Urothelium cell line (cell line): ENCODE data around the gene PKHD1.

ENCODE experiments used
- DNase-seq: peaks from one replicate; pipeline ENCODE4 v3.0.0; 2011; ENCODE audit warnings: low spot score, mixed read lengths
- FAIRE-seq: peaks from 2 replicates; lab custom pipeline; 2011; peaks lifted over from hg19 to GRCh38; lab: Jason Lieb, UNC

PKHD1 gene

DNA sequence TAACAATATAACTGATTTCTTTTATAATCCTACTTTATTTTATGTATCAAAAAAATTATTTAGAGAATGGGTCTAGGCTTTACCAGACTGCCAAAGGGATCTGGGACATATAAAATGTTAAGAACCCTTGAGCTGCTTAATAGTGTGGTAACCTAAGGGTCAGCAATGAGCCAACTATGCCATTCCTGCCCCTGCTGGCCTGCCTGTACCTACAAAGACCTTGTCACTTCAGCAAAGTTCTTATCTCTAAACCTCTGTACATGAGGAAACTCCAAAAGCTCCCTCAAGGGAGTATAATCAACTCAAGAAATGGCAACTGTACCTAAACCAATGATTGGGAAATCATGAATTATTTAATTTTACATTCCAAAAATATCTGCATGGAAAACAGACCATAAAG is 266.9 kb downstream of the PKHD1 start:
- DNase-seq = no peak
- FAIRE-seq = no peak

DNA sequence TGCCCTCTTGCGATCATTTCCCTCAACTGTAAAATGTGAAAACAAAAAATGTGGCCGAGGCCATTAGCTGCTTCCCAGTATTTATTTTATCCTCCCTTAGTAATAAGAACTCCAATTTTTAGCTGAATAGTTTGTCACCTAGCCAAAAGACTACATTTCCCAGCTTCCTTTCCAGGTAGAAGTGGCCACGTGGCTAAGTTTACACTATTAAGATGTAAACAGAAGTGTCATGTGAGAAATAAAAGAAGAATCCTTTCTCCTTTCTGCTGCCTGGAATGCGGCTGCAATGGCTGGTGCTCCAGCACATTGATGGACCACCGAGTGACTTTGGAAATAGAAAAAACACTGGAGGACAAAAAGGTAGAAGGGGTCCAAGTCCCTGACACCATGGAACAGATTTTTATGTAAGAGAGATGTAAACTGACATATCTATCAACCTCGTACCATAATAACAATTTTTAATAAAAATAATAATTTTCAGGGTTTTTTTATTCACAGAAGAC is 268.8 kb downstream of the PKHD1 start:
- FAIRE-seq = no peak
- DNase-seq = no peak

GRCh38 chr6:51817832-51818231 is 269.6 kb downstream of the PKHD1 start:
- DNase-seq = no peak
- FAIRE-seq = no peak

- FAIRE-seq (peak; percentile 48), DNase-seq (no peak)
Measured at GRCh38 chr6:51814418-51814817, 273.0 kb downstream of the PKHD1 start.

DNA sequence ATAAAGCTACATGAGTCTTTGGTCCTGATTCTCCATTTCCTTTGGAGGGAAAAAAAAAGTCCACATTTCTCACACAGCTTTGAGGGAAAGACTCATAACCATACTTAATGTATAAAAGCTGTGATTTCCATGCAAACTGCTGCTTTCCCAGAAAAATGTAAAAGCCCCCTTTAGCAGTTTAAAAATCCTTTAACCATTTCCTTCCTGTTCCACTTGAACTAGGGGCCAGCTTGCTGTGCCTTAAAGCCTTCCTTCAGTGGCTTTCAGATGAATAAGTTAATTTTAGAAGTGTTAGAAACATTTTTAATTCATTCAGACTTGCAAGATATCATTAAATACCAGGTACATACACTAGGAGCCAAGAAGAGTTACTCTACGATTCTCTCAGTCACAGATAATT is 273.5 kb downstream of the PKHD1 start:
- no peak for FAIRE-seq
- no peak for DNase-seq

GRCh38 chr6:51812231-51812630 is 275.2 kb downstream of the PKHD1 start:
- FAIRE-seq (no peak), DNase-seq (no peak)

DNA sequence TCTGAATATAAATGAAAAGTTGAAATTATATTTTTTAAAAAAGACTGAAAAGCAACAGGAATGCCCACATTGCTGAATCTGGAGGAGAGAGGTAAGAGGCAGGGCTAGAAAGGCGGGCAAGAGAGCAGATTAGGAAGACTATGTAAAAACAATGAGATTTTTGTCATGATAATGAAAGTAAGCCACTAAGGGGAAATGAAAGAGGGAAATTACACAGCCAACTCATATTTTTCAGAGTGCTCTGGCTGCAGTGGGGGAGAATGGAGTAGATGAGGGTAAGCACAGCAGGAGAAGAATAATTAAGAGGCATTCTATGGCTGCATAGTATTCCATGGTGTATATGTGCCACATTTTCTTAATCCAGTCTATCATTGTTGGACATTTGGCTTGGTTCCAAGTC is 281.9 kb downstream of the PKHD1 start:
- FAIRE-seq (no peak), DNase-seq (no peak)

GRCh38 chr6:51800603-51801002 is 286.8 kb downstream of the PKHD1 start:
- no peak for FAIRE-seq

GRCh38 chr6:51793393-51793792 is 294.0 kb downstream of the PKHD1 start:
- FAIRE-seq (no peak), DNase-seq (no peak)

More at GRCh38 chr6:51800603-51801002, 286.8 kb downstream of the PKHD1 start:
- DNase-seq = no peak

GRCh38 chr6:51792273-51793030 is 295.0 kb downstream of the PKHD1 start:
- DNase-seq = no peak
- no peak for FAIRE-seq

DNA sequence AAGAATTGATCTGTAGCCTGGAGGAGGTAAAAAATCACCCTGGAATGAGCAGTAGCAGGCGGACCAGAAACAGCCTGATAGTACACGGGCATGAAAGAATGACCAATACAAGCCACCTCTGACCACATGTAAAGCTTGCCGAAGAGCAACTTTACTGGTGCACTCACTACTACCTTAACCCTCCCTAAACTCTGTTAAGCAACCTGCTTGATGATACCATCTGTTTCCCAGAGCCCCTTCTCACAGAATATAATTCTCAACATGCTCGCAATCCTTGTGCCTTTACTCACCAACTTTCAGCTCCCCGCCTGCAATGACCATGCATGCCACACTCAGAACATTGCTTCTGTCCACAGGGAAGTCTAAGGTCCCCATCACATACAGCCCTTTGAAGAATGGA is 296.5 kb downstream of the PKHD1 start:
- DNase-seq (no peak), FAIRE-seq (no peak)

DNA sequence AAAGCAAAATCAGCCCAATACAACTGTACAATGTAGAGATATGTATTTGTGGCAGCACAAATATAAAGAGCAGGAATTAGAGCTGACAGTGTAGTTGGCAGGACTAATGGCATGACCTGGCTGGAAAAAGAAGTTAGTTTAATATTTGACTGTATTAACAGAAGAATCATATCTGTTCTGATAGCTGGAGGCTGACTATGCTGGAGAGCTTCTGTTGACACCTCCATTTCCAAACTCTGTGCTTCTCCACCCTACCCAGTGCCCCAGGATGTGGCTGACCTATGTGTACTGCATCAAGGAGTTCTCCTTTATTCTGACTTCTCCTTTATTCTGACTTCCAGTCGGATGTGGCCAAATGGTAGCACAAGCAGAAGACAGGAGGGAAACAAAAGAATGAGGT is 299.3 kb downstream of the PKHD1 start:
- DNase-seq = no peak
- FAIRE-seq = no peak

GRCh38 chr6:51778666-51779065 is 308.7 kb downstream of the PKHD1 start:
- no peak for DNase-seq
- FAIRE-seq = no peak

DNA sequence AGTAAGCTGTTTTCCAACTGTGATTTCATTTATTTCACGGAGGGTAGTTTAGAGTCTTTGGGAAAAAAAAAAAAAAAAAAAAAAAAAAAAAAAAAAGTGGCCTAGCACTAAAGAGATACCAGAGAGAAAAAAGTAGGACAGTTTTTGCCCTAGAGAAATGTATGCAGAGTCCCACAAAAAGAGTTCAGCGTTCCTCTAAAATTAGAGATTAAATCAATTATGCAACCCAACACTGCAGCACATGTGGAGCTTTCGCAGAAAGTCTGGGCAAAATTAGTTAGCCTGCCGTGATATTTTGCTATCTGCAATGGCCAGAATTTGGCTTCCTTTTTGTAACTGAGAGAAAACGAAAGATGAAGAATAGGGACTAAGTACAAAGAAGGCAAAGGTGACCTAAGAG is 309.8 kb downstream of the PKHD1 start:
- FAIRE-seq = no peak
- no peak for DNase-seq

DNA sequence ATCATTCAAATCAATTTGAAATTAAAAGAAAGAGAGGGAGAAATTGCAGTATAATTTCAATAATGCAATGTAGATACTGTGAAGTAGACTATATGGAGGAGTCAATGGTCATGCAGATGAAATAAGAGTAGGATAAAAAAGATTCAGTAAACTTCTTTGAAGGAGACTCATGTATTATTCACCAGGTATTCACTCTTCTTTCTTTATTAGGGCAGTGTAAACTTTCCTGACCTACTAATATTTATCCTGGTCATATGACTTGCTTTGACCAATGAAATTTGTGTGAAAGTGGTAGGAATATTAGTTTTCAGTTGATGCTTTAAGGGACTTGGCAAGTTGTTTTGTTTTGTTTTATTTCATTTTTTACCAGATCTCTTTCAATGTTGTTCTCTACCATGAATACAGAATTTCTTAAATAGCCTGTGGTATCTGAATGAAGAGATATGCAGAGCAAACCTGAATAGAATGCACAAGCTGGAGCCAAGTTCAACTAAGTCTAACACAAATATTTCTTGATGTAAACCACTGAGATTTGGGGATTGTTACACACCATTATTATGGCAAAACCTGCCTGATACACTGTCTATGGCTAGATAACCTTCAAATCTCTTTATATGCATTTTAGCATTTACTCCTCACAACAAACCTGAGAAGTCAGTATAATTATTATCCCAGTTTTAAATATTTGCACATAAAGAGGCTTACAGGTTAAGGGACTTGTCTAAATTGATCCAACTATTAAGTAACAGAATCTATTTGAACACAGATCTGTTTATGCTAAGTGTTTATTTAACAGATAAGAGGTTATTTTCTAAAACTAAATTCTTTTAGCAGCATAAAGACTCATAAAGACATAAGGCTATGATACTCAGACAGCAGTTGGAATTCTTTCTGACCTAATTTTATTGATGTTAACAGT is 311.2 kb downstream of the PKHD1 start:
- FAIRE-seq (no peak), DNase-seq (no peak)

GRCh38 chr6:51768087-51768486 is 319.3 kb downstream of the PKHD1 start:
- FAIRE-seq = no peak

GRCh38 chr6:51765230-51765629 is 322.2 kb downstream of the PKHD1 start:
- DNase-seq (no peak), FAIRE-seq (no peak)

More at GRCh38 chr6:51768087-51768486, 319.3 kb downstream of the PKHD1 start:
- no peak for DNase-seq

- FAIRE-seq (no peak), DNase-seq (no peak)
Measured at GRCh38 chr6:51753635-51754034, 333.8 kb downstream of the PKHD1 start.

GRCh38 chr6:51743999-51744398 is 343.4 kb downstream of the PKHD1 start:
- FAIRE-seq (no peak), DNase-seq (peak; percentile 5)

- FAIRE-seq (no peak), DNase-seq (no peak)
Measured at GRCh38 chr6:51740658-51741057, 346.8 kb downstream of the PKHD1 start.

GRCh38 chr6:51738614-51739013 is 348.8 kb downstream of the PKHD1 start:
- FAIRE-seq (no peak), DNase-seq (no peak)
